ENCODE results near the gene FBXO44. TPM values are rescaled to one million over a fixed set of nuclear protein-coding genes. Genes with fewer than 3 reads are reported as not detected.

Gene FBXO44
- total RNA-seq, 1 experiment from 2014 or later = 19.3 TPM

DNA sequence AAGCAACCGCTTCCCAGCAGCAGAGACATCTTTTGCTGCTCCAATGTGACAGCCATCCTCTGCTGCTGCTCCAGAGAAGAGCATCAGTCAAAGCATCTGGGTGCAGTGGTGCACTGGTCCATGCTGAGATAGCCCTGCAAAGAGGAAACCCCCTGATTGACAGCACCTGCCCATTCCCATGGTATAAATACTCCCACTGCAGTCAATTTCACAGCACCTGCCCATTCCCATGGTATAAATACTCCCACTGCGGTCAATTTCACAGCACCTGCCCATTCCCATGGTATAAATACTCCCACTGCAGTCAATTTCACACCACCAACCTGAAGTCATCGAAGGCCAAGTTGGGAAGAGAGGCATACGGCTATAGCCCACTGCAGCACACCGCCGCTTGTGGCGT, 25.9 kb upstream of the FBXO44 start:
- POLR2A ChIA-PET (ENCODE audit: low non-redundant PET) = no interaction called here
- CTCF ChIA-PET = no interaction called here
- intact Hi-C loops (cut with micrococcal nuclease; ENCODE audit: unreplicated experiment) = no loop called here

DNA sequence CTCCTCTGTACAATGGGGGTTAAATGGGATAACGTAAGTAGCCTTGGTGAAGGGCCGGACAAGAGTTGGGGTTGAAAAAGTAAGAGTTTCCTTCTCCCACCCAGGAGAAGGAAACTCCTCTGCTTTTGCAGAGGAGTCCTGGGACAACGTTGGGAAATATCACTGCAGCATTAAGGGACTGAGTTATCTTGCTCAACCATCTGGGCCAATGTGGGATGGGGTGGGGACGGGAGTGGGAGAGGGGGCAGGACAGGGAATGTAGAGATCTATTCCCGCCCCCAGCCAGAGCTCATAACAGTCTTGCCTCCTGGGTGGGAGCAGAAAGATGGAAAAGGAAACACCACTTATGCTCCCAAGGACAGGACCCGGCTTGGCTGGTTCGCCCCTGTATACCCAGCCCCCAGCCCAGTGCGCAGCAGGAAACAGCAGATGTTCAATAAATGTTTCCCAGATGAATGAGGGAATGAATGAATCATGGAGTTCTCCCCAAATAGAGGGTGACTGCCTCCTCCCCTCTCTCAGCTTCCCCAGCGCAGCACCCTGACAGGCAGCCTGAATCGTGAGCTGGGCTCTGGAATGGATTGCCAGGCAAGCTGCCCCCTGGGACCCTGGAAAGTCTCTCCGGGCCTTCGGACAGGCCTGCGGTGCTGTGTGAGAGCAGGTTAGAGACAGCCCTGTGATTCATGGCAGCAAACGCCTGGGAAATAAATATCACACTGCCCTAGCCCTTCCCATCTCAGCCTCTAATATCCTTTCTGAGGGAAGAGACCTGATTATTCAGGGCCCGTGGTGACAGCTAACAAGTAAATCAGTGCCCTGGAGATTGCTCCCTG, 25.3 kb upstream of the FBXO44 start:
- H3K4me1 ChIP-seq (ENCODE audit: insufficient read depth, low read length, poor library complexity, severe bottlenecking) = no peaks in the 10 kb centered on the region
- ChIA-PET POLR2A (ENCODE audit: low non-redundant PET) (no interaction called here), CTCF (no interaction called here)
- H3K9me3 ChIP-seq (ENCODE audit: low read depth, low read length, poor library complexity, severe bottlenecking) = no peaks in the 10 kb centered on the region
- no TSS peak for BruUV-seq (replicated peaks)
- no peak for DNase-seq (ENCODE audit: low spot score)
- H3K36me3 ChIP-seq (ENCODE audit: insufficient read depth, low read length, poor library complexity, severe bottlenecking) = no peaks in the 10 kb centered on the region
- H3K4me3 ChIP-seq (ENCODE audit: low read depth, low read length, poor library complexity, severe bottlenecking) = no peak overlapping the region
- H3K27ac ChIP-seq (ENCODE audit: low read depth, low read length, poor library complexity, severe bottlenecking) = no peak overlapping the region
- intact Hi-C loops (cut with micrococcal nuclease; ENCODE audit: unreplicated experiment) = no loop called here
- TF ChIP-seq, protein P1, sequence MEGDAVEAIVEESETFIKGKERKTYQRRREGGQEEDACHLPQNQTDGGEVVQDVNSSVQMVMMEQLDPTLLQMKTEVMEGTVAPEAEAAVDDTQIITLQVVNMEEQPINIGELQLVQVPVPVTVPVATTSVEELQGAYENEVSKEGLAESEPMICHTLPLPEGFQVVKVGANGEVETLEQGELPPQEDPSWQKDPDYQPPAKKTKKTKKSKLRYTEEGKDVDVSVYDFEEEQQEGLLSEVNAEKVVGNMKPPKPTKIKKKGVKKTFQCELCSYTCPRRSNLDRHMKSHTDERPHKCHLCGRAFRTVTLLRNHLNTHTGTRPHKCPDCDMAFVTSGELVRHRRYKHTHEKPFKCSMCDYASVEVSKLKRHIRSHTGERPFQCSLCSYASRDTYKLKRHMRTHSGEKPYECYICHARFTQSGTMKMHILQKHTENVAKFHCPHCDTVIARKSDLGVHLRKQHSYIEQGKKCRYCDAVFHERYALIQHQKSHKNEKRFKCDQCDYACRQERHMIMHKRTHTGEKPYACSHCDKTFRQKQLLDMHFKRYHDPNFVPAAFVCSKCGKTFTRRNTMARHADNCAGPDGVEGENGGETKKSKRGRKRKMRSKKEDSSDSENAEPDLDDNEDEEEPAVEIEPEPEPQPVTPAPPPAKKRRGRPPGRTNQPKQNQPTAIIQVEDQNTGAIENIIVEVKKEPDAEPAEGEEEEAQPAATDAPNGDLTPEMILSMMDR (conservative IDR thresholded peaks at IDR 0.05; ENCODE audit: low read depth, low read length) = no peak
- no peak for TF ChIP-seq EZH2 (IDR thresholded peaks at IDR 0.05; ENCODE audit: borderline replicate concordance, low read depth, low read length, poor library complexity, severe bottlenecking)
- H3K27me3 ChIP-seq (replicated peaks; ENCODE audit: insufficient read depth, low read depth, low read length, poor library complexity) = peaks cover 11% of the 10 kb centered on the region

More for the DNA sequence above, 25.9 kb upstream of the FBXO44 start:
- Histone ChIP-seq H3K36me3 (ENCODE audit: insufficient read depth, low read length, poor library complexity, severe bottlenecking) (no peaks in the 10 kb centered on the region), H3K27ac (ENCODE audit: low read depth, low read length, poor library complexity, severe bottlenecking) (no peak overlapping the region), H3K9me3 (ENCODE audit: low read depth, low read length, poor library complexity, severe bottlenecking) (no peaks in the 10 kb centered on the region), H3K4me3 (ENCODE audit: low read depth, low read length, poor library complexity, severe bottlenecking) (no peak overlapping the region), H3K4me1 (ENCODE audit: insufficient read depth, low read length, poor library complexity, severe bottlenecking) (no peaks in the 10 kb centered on the region), H3K27me3 (replicated peaks; ENCODE audit: insufficient read depth, low read depth, low read length, poor library complexity) (peaks cover 11% of the 10 kb centered on the region)
- no TSS peak for BruUV-seq (replicated peaks)
- no peak for DNase-seq (ENCODE audit: low spot score)
- TF ChIP-seq, protein P1 (conservative IDR thresholded peaks at IDR 0.05; ENCODE audit: low read depth, low read length) = no peak
- TF ChIP-seq EZH2 (IDR thresholded peaks at IDR 0.05; ENCODE audit: borderline replicate concordance, low read depth, low read length, poor library complexity, severe bottlenecking) = no peak

DNA sequence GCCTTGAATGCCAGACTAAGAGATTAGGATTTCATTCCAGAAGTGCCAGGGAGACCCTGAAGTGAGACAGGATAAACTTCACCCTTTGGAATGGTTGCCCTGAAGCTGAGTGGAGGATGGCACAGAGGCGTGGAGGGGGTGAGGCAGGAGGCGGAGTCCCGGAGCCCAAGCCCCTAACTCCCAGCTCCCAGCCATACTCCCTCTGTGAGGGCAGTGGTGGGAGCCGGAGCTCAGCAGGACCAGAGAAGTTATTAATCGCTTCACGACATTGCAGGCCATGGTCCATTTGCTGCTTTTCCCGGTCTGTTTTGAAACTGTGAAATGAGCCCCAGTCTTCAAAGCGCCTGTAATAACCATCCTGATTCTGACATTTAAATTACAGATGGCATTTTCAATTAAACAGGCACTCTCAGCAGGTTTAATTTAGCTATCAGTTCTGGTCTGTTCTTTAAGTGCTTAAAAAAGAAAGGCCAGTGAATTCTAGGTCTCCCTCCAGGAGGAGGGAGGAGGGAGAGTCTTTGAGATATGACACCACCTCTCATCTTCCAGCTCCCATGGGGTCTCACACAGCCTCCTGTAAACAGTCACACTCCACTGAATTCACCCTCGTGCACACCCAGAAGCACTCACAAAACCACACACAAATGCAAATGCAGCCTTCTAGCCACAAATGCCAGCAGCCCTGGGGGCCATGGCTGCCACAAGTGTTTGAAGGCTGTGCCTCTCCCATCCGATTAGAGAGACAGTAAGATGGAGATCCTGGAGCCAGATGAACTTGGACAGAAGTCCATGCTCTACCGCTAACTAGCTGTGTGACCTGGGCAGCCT, 20.1 kb upstream of the FBXO44 start:
- TF ChIP-seq, protein P1 (conservative IDR thresholded peaks at IDR 0.05; ENCODE audit: low read depth, low read length) = no peak
- TF ChIP-seq EZH2 (IDR thresholded peaks at IDR 0.05; ENCODE audit: borderline replicate concordance, low read depth, low read length, poor library complexity, severe bottlenecking) = no peak
- no peak overlapping the region for H3K27ac ChIP-seq (ENCODE audit: low read depth, low read length, poor library complexity, severe bottlenecking)
- ChIA-PET POLR2A (ENCODE audit: low non-redundant PET) (no interaction called here), CTCF (no interaction called here)
- no peak overlapping the region for H3K4me3 ChIP-seq (ENCODE audit: low read depth, low read length, poor library complexity, severe bottlenecking)
- BruUV-seq (replicated peaks) = no TSS peak
- H3K27me3 ChIP-seq (replicated peaks; ENCODE audit: insufficient read depth, low read depth, low read length, poor library complexity) = peaks cover 37% of the 10 kb centered on the region
- H3K9me3 ChIP-seq (ENCODE audit: low read depth, low read length, poor library complexity, severe bottlenecking) = no peaks in the 10 kb centered on the region
- H3K4me1 ChIP-seq (ENCODE audit: insufficient read depth, low read length, poor library complexity, severe bottlenecking) = no peaks in the 10 kb centered on the region
- DNase-seq (ENCODE audit: low spot score) = no peak
- intact Hi-C loops (cut with micrococcal nuclease; ENCODE audit: unreplicated experiment) = no loop called here
- no peaks in the 10 kb centered on the region for H3K36me3 ChIP-seq (ENCODE audit: insufficient read depth, low read length, poor library complexity, severe bottlenecking)
